Left lung (tissue), 10 donors: ENCODE data around the gene EML1. TPM values are rescaled to one million over a fixed set of nuclear protein-coding genes. Genes with fewer than 3 reads are reported as not detected.
A peak's percentile ranks its signal among the peaks of the same experiment; 100 is the strongest.

ENCODE experiments used
- ATAC-seq: fragments of 200-7000 bp; cut with Tn5 transposase; one replicate; pipeline ENCODE4 v1.9.1; 2020; ENCODE audit warnings: moderate library complexity
- DNase-seq, 4 donors: peaks; one replicate each; pipeline ENCODE4 v3.0.0-alpha.2; 2013 to 2020
- H3K27ac ChIP-seq, 2 donors: fragments of 200-600 bp; sonication (generic) in 1 of 2; one replicate each; pipeline versions ENCODE4 v1.5.0 to v1.8.0; 2020 to 2021
- H3K27me3 ChIP-seq, 2 donors: fragments of 200-600 bp; sonication (generic) in 1 of 2; one replicate each; pipeline versions ENCODE4 v1.5.0 to v1.8.0; 2020 to 2021
- H3K36me3 ChIP-seq, 2 donors: fragments of 200-600 bp; sonication (generic) in 1 of 2; one replicate each; pipeline versions ENCODE4 v1.5.0 to v1.8.0; 2020 to 2021
- H3K4me1 ChIP-seq, 2 donors: fragments of 200-600 bp; one replicate each; pipeline ENCODE4 v1.8.0; 2021
- H3K4me3 ChIP-seq, 2 donors: fragments of 200-600 bp; sonication (generic) in 1 of 2; one replicate each; pipeline versions ENCODE4 v1.5.0 to v1.8.0; 2020 to 2021; ENCODE audit warnings: mild to moderate bottlenecking in 1 of 2
- H3K9me3 ChIP-seq, 2 donors: fragments of 200-600 bp; sonication (generic) in 1 of 2; one replicate each; pipeline versions ENCODE4 v1.5.0 to v1.8.0; 2020 to 2021
- CTCF ChIP-seq, 2 donors: fragments of 200-600 bp; sonication (generic) in 1 of 2; IDR thresholded peaks; one replicate each; pipeline versions ENCODE4 v1.5.0 to v1.8.0; 2021; ENCODE audit warnings: antibody characterized with exemption in 2 of 2
- intact Hi-C, 2 donors: fragments of 100-400 bp; cut with DNase I; formaldehyde crosslinking; loops; one replicate each; pipeline versions ENCODE4 v1.11.2 to v1.14.2; 2022
- polyA plus RNA-seq, 6 donors: library from polyadenylated mRNA; unstranded; fragments of 120-200 nt; gene quantifications; one replicate each; pipeline ENCODE4 v1.2.1, GENCODE V29; 2013; ENCODE audit not compliant: insufficient read length in 6 of 6
- total RNA-seq, 2 donors: library from RNA; stranded (reverse); fragmentation: NEBNext Ultra II Directional; extraction: Animal tissue kit (Norgen Biotek cat#: 25700); gene quantifications; one replicate each; pipeline ENCODE4 v1.2.1, GENCODE V29; 2021
- donor health status: DM: no; HTN: yes; CAD: no.
- donor health status: DM: no; HTN: no; CAD: no.

EML1 gene
- total and polyA plus RNA-seq, 8 donors: 24.6 to 48.6 (median 42.2) TPM

- no peak for DNase-seq
- Histone ChIP-seq H3K9me3 (no peaks in the 10 kb centered on the region), H3K4me3 (no peak overlapping the region), H3K36me3 (peaks cover 0 to 48% of the 10 kb centered on the region in 2 donors), H3K4me1 (no peaks in the 10 kb centered on the region), H3K27me3 (no peaks in the 10 kb centered on the region), H3K27ac (no peak overlapping the region)
- no peak for TF ChIP-seq CTCF (IDR thresholded peaks at IDR 0.05)
- intact Hi-C loops: no loop called here
- ATAC-seq: no peak
Observed at GRCh38 chr14:99940064-99940463, 146.9 kb downstream of the EML1 start.

- no peaks in the 10 kb centered on the region for H3K9me3 ChIP-seq
- no peak overlapping the region for H3K4me3 ChIP-seq
- ATAC-seq (no peak), DNase-seq (no peak)
- H3K27me3 ChIP-seq: peaks cover 0 to 1% of the 10 kb centered on the region in 2 donors
- peaks cover 0 to 48% of the 10 kb centered on the region in 2 donors for H3K36me3 ChIP-seq
- no peak for TF ChIP-seq CTCF (IDR thresholded peaks at IDR 0.05)
- H3K4me1 ChIP-seq: peaks cover 0 to 2% of the 10 kb centered on the region in 2 donors
- intact Hi-C loops: no loop called here
- no peak overlapping the region for H3K27ac ChIP-seq
Observed at GRCh38 chr14:99941211-99941610, 148.0 kb downstream of the EML1 start.

GRCh38 chr14:99943620-99944019 lies 150.4 kb downstream of the EML1 start:
- H3K4me1 ChIP-seq: peaks cover 0 to 15% of the 10 kb centered on the region in 2 donors
- ATAC-seq (no peak), DNase-seq (no peak)
- no peak overlapping the region for H3K27ac ChIP-seq
- peaks cover 0 to 29% of the 10 kb centered on the region in 2 donors for H3K36me3 ChIP-seq
- peaks cover 0 to 15% of the 10 kb centered on the region in 2 donors for H3K27me3 ChIP-seq
- intact Hi-C loops: no loop called here
- H3K9me3 ChIP-seq: no peaks in the 10 kb centered on the region
- TF ChIP-seq CTCF (IDR thresholded peaks at IDR 0.05): no peak
- H3K4me3 ChIP-seq: no peak overlapping the region

- peaks cover 0 to 15% of the 10 kb centered on the region in 2 donors for H3K27me3 ChIP-seq
- intact Hi-C loops: no loop called here
- H3K36me3 ChIP-seq: peaks cover 0 to 23% of the 10 kb centered on the region in 2 donors
- TF ChIP-seq CTCF (IDR thresholded peaks at IDR 0.05): no peak
- H3K4me1 ChIP-seq: peaks cover 0 to 15% of the 10 kb centered on the region in 2 donors
- ATAC-seq (no peak), DNase-seq (no peak)
- no peak overlapping the region for H3K27ac ChIP-seq
- H3K4me3 ChIP-seq: no peak overlapping the region
- no peaks in the 10 kb centered on the region for H3K9me3 ChIP-seq
Observed at GRCh38 chr14:99944241-99944651, 151.0 kb downstream of the EML1 start.

GRCh38 chr14:99945732-99946651 lies 152.8 kb downstream of the EML1 start:
- intact Hi-C loops: no loop called here
- Histone ChIP-seq H3K27ac (no peak overlapping the region), H3K4me3 (no peak overlapping the region), H3K36me3 (peaks cover 0 to 9% of the 10 kb centered on the region in 2 donors), H3K27me3 (peaks cover 0 to 16% of the 10 kb centered on the region in 2 donors), H3K4me1 (peaks cover 0 to 15% of the 10 kb centered on the region in 2 donors), H3K9me3 (no peaks in the 10 kb centered on the region)
- peak in 1 of 4 donors; percentile 20 for DNase-seq
- no peak for TF ChIP-seq CTCF (IDR thresholded peaks at IDR 0.05)
- peak; percentile 13 for ATAC-seq
